ENCODE results near the gene SPDYE5.

GRCh38 chr7:75536491-75536890 lies 44.4 kb downstream of the SPDYE5 start:
- TF ChIP-seq CTCF (IDR thresholded peaks at IDR 0.05; ENCODE audit: insufficient read depth, low read length) (no peak), REST (IDR thresholded peaks at IDR 0.05; ENCODE audit: insufficient replicate concordance, low read depth) (no peak), GABPA (IDR thresholded peaks at IDR 0.05; ENCODE audit: low read depth) (no peak), POLR2AphosphoS5 (IDR thresholded peaks at IDR 0.05; ENCODE audit: low read depth) (no peak)

Measured in HL-60 (cell line).